SJCRH30 (cell line): ENCODE measurements around the gene LMNA. TPM values are rescaled to one million over a fixed set of nuclear protein-coding genes. Genes with fewer than 3 reads are reported as not detected.
A peak's percentile ranks its signal among the peaks of the same experiment; 100 is the strongest.
"Not testable (repeated sequence)": the region's sequence is repeated elsewhere in the genome, so short reads cannot be mapped to it uniquely, and the experiment has no call there.

ENCODE experiments used
- DNase-seq, 2 experiments: peaks; one replicate each; pipeline ENCODE4 v3.0.0-alpha.2; 2015 to 2020
- H3K27ac ChIP-seq: fragments of 250-450 bp; sonication (Bioruptor Pico); 2 replicates; pipeline ENCODE4 v1.5.1; 2020; ENCODE audit warnings: mild to moderate bottlenecking, moderate library complexity
- H3K27me3 ChIP-seq: fragments of 250-450 bp; sonication (Bioruptor Pico); 2 replicates; pipeline ENCODE4 v1.5.1; 2020; ENCODE audit warnings: mild to moderate bottlenecking, moderate library complexity
- H3K36me3 ChIP-seq: fragments of 250-450 bp; sonication (Bioruptor Pico); 2 replicates; pipeline ENCODE4 v1.5.1; 2020; ENCODE audit warnings: mild to moderate bottlenecking, moderate library complexity
- H3K4me1 ChIP-seq: fragments of 250-450 bp; sonication (Bioruptor Pico); 2 replicates; pipeline ENCODE4 v1.5.1; 2020; ENCODE audit warnings: mild to moderate bottlenecking, moderate library complexity
- H3K4me3 ChIP-seq: fragments of 250-450 bp; sonication (Bioruptor Pico); 2 replicates; pipeline ENCODE4 v1.5.1; 2020; ENCODE audit warnings: mild to moderate bottlenecking, moderate library complexity
- H3K9me3 ChIP-seq: fragments of 250-450 bp; sonication (Bioruptor Pico); replicated peaks from 2 replicates; pipeline ENCODE4 v1.5.1; 2020; ENCODE audit warnings: mild to moderate bottlenecking, moderate library complexity
- total RNA-seq: library from RNA; depleted of rRNA; stranded (reverse); fragments of >200 nt; shearing (Covaris generic); gene quantifications from 2 replicates; pipeline ENCODE4 v1.2.3, GENCODE V29; 2014

The LMNA gene
- total RNA-seq, 1 experiment from 2014 or later = 113 TPM

- H3K27ac ChIP-seq = no peak overlapping the region
- H3K27me3 ChIP-seq = no peaks in the 10 kb centered on the region
- H3K4me3 ChIP-seq = peak overlapping the region; percentile 28; the same call in 1 of the 2 replicates
- H3K9me3 ChIP-seq = no peaks in the 10 kb centered on the region
- no peak for DNase-seq
- peaks cover 34% of the 10 kb centered on the region for H3K4me1 ChIP-seq
- H3K36me3 ChIP-seq = no peaks in the 10 kb centered on the region
Observed at GRCh38 chr1:156106624-156107488, 7.7 kb upstream of the LMNA start.

- Histone ChIP-seq H3K36me3 (no peaks in the 10 kb centered on the region), H3K9me3 (no peaks in the 10 kb centered on the region), H3K27ac (no peak overlapping the region), H3K27me3 (no peaks in the 10 kb centered on the region), H3K4me1 (peaks cover 44% of the 10 kb centered on the region), H3K4me3 (no peak overlapping the region)
- DNase-seq = no peak
Observed at GRCh38 chr1:156108057-156108456, 6.5 kb upstream of the LMNA start.

GRCh38 chr1:156108664-156109241 lies 5.8 kb upstream of the LMNA start:
- H3K4me1 ChIP-seq = peaks cover 44% of the 10 kb centered on the region
- no peaks in the 10 kb centered on the region for H3K27me3 ChIP-seq
- H3K36me3 ChIP-seq = no peaks in the 10 kb centered on the region
- DNase-seq = no peak
- H3K4me3 ChIP-seq = no peak overlapping the region
- no peak overlapping the region for H3K27ac ChIP-seq
- H3K9me3 ChIP-seq = no peaks in the 10 kb centered on the region

- DNase-seq = no peak
- Histone ChIP-seq H3K9me3 (no peaks in the 10 kb centered on the region), H3K27ac (no peak overlapping the region), H3K27me3 (no peaks in the 10 kb centered on the region), H3K36me3 (no peaks in the 10 kb centered on the region), H3K4me1 (peaks cover 34% of the 10 kb centered on the region), H3K4me3 (no peak overlapping the region)
Observed at GRCh38 chr1:156110252-156110651, 4.3 kb upstream of the LMNA start.

- H3K9me3 ChIP-seq = no peaks in the 10 kb centered on the region
- no peak overlapping the region for H3K4me3 ChIP-seq
- no peaks in the 10 kb centered on the region for H3K36me3 ChIP-seq
- H3K27me3 ChIP-seq = no peaks in the 10 kb centered on the region
- H3K27ac ChIP-seq = no peak overlapping the region
- H3K4me1 ChIP-seq = peaks cover 32% of the 10 kb centered on the region
- DNase-seq = no peak
Observed at GRCh38 chr1:156111355-156111962, 3.1 kb upstream of the LMNA start.

- peak overlapping the region; percentile 36; the same call in 1 of the 2 replicates for H3K27ac ChIP-seq
- H3K27me3 ChIP-seq = no peaks in the 10 kb centered on the region
- no peak overlapping the region for H3K4me3 ChIP-seq
- DNase-seq = peak in 1 of 2 experiments; percentile 57
- no peaks in the 10 kb centered on the region for H3K9me3 ChIP-seq
- no peaks in the 10 kb centered on the region for H3K36me3 ChIP-seq
- peaks cover 27% of the 10 kb centered on the region for H3K4me1 ChIP-seq
Observed at GRCh38 chr1:156112276-156113137, 2.0 kb upstream of the LMNA start.

GRCh38 chr1:156113282-156113950 lies 1.1 kb upstream of the LMNA start:
- Histone ChIP-seq H3K36me3 (no peaks in the 10 kb centered on the region), H3K27me3 (no peaks in the 10 kb centered on the region), H3K27ac (peak overlapping the region; percentile 42), H3K9me3 (no peaks in the 10 kb centered on the region), H3K4me1 (peaks cover 34% of the 10 kb centered on the region), H3K4me3 (no peak overlapping the region; the same call in 1 of the 2 replicates)
- DNase-seq = no peak

- H3K27ac ChIP-seq = peak overlapping the region; percentile 56; the same call in 1 of the 2 replicates
- peaks cover 49% of the 10 kb centered on the region for H3K4me1 ChIP-seq
- DNase-seq = no peak
- H3K4me3 ChIP-seq = peak overlapping the region; percentile 76
- no peaks in the 10 kb centered on the region for H3K36me3 ChIP-seq
- H3K27me3 ChIP-seq = no peaks in the 10 kb centered on the region
- no peaks in the 10 kb centered on the region for H3K9me3 ChIP-seq
Observed at GRCh38 chr1:156114919-156115513, 505 bp downstream of the LMNA start.

- peak; percentile 54 to 56 for DNase-seq
Observed at GRCh38 chr1:156115514-156116374, 1.2 kb downstream of the LMNA start.

GRCh38 chr1:156116731-156117130 lies 2.2 kb downstream of the LMNA start:
- H3K27me3 ChIP-seq, H3K27ac ChIP-seq, H3K36me3 ChIP-seq, H3K9me3 ChIP-seq, DNase-seq: not testable (repeated sequence)
- H3K4me1 ChIP-seq = peaks cover 66% of the 10 kb centered on the region
- H3K4me3 ChIP-seq = peak overlapping the region; percentile 76

More at GRCh38 chr1:156115514-156116374, 1.2 kb downstream of the LMNA start:
- H3K27ac ChIP-seq = peak overlapping the region; percentile 56
- H3K27me3 ChIP-seq = no peaks in the 10 kb centered on the region
- no peaks in the 10 kb centered on the region for H3K36me3 ChIP-seq
- no peaks in the 10 kb centered on the region for H3K9me3 ChIP-seq
- peak overlapping the region; percentile 76 for H3K4me3 ChIP-seq
- H3K4me1 ChIP-seq = peaks cover 57% of the 10 kb centered on the region

GRCh38 chr1:156117414-156118176 lies 3.1 kb downstream of the LMNA start:
- peak overlapping the region; percentile 60 for H3K27ac ChIP-seq
- no peaks in the 10 kb centered on the region for H3K36me3 ChIP-seq
- peaks cover 66% of the 10 kb centered on the region for H3K4me1 ChIP-seq
- no peaks in the 10 kb centered on the region for H3K9me3 ChIP-seq
- H3K4me3 ChIP-seq = no peak overlapping the region
- H3K27me3 ChIP-seq = no peaks in the 10 kb centered on the region
- peak in 1 of 2 experiments; percentile 46 for DNase-seq

GRCh38 chr1:156118177-156118868 lies 3.8 kb downstream of the LMNA start:
- peak; percentile 67 to 71 for DNase-seq
- Histone ChIP-seq H3K36me3 (no peaks in the 10 kb centered on the region), H3K4me3 (no peak overlapping the region), H3K27me3 (no peaks in the 10 kb centered on the region), H3K9me3 (no peaks in the 10 kb centered on the region), H3K27ac (peak overlapping the region; percentile 60), H3K4me1 (peaks cover 66% of the 10 kb centered on the region)
